Neural progenitor cell (in vitro differentiated cells): ENCODE data around the gene SHROOM2. TPM values are rescaled to one million over a fixed set of nuclear protein-coding genes. Genes with fewer than 3 reads are reported as not detected.

Experiments
- DNase-seq: peaks from one replicate; pipeline ENCODE4 v3.0.0-alpha.2; 2016; ENCODE audit warnings: low spot score
- H2AFZ ChIP-seq: fragments of 200-600 bp; sonication (generic); replicated peaks from 2 replicates; pipeline ENCODE4 v1.6.1; 2016; ENCODE audit warnings: antibody characterized with exemption
- H3F3A ChIP-seq: fragments of 200-600 bp; sonication (generic); 2 replicates; pipeline ENCODE4 v1.6.1; 2016; ENCODE audit warnings: antibody characterized with exemption, low read depth
- H3K27ac ChIP-seq: fragments of 200-600 bp; sonication (generic); 2 replicates; pipeline ENCODE4 v1.5.1; 2016; ENCODE audit warnings: mild to moderate bottlenecking
- H3K27me3 ChIP-seq: fragments of 200-600 bp; sonication (generic); 2 replicates; pipeline ENCODE4 v1.6.1; 2016; ENCODE audit warnings: mild to moderate bottlenecking, moderate library complexity
- H3K36me3 ChIP-seq: fragments of 200-600 bp; sonication (generic); 2 replicates; pipeline ENCODE4 v1.5.1; 2016
- H3K4me1 ChIP-seq: fragments of 200-600 bp; sonication (generic); 2 replicates; pipeline ENCODE4 v1.6.1; 2016; ENCODE audit warnings: mixed run types
- H3K4me2 ChIP-seq: fragments of 200-600 bp; sonication (generic); 2 replicates; pipeline ENCODE4 v1.6.1; 2016
- H3K4me3 ChIP-seq: fragments of 200-600 bp; sonication (generic); 2 replicates; pipeline ENCODE4 v1.5.1; 2016
- H3K79me2 ChIP-seq: fragments of 200-600 bp; sonication (generic); 2 replicates; pipeline ENCODE4 v1.6.1; 2016; ENCODE audit warnings: low read depth
- H3K9ac ChIP-seq: fragments of 200-600 bp; sonication (generic); 2 replicates; pipeline ENCODE4 v1.6.1; 2016
- H3K9me3 ChIP-seq: fragments of 200-600 bp; sonication (generic); 2 replicates; pipeline ENCODE4 v1.5.1; 2016; ENCODE audit warnings: low read depth
- H4K20me1 ChIP-seq: fragments of 200-600 bp; sonication (generic); 2 replicates; pipeline ENCODE4 v1.6.1; 2016; ENCODE audit warnings: low read depth
- H3K27ac Mint-ChIP-seq: 3 replicates; pipeline ENCODE4 v1.8.0; 2021; ENCODE audit warnings: mixed read lengths
- H3K27me3 Mint-ChIP-seq: 2 replicates; pipeline ENCODE4 v1.8.0; 2022; ENCODE audit warnings: low read depth, mild to moderate bottlenecking, inconsistent platforms, moderate library complexity, mixed read lengths; ENCODE audit not compliant: insufficient read depth
- H3K36me3 Mint-ChIP-seq: 3 replicates; pipeline ENCODE4 v1.8.0; 2021; ENCODE audit warnings: mixed read lengths
- H3K4me1 Mint-ChIP-seq: 3 replicates; pipeline ENCODE4 v1.8.0; 2021; ENCODE audit warnings: mixed read lengths
- H3K4me3 Mint-ChIP-seq: 3 replicates; pipeline ENCODE4 v1.8.0; 2021; ENCODE audit warnings: mild to moderate bottlenecking, moderate library complexity, mixed read lengths
- H3K9me3 Mint-ChIP-seq: 3 replicates; pipeline ENCODE4 v1.8.0; 2020; ENCODE audit warnings: mixed read lengths
- EZH2 ChIP-seq: fragments of 200-600 bp; sonication (generic); IDR thresholded peaks from 2 replicates; pipeline ENCODE4 v1.6.1; 2017; ENCODE audit warnings: antibody characterized with exemption, mild to moderate bottlenecking, moderate library complexity
- EZH2phosphoT487 ChIP-seq: fragments of 200-600 bp; sonication (generic); IDR thresholded peaks from 2 replicates; pipeline ENCODE4 v1.6.1; 2017; ENCODE audit warnings: antibody characterized with exemption
- total RNA-seq: library from RNA; depleted of rRNA; stranded (reverse); fragments of >200 nt; gene quantifications from 2 replicates; pipeline ENCODE4 v1.2.3, GENCODE V29; 2015; ENCODE audit warnings: low replicate concordance
- TF ChIP-seq, protein P1 (sequence below): fragments of 200-600 bp; sonication (generic); IDR thresholded peaks from 2 replicates; pipeline ENCODE4 v1.5.1; 2017; ENCODE audit warnings: antibody characterized with exemption, mild to moderate bottlenecking

Gene SHROOM2
- total RNA-seq, 1 donor from 2014 or later = 9.1 TPM

DNA sequence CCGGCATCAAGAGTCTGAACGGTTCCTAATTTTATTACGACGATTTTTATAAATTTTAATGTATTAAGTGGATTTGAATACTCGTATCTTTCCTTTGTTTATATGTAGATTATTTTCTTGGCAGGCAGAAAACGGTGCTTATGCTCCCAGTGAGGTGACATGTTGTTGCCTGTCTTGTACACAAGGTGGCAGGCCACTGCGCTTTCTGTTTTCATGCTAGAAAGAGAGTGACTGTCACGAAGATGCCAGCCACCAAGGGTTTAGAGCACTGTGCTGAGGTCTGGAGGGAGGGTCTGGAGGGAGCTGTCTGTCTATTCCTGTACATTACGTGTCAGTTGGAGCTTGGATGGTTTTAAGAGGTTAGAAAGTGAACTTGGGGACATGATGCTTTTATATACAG, 87.7 kb downstream of the SHROOM2 start:
- Mint-ChIP-seq H3K36me3 (peaks cover 24% of the 10 kb centered on the region), H3K4me1 (peaks cover 36% of the 10 kb centered on the region), H3K9me3 (peaks cover 27% of the 10 kb centered on the region), H3K4me3 (no peak overlapping the region), H3K27ac (no peak overlapping the region), H3K27me3 (no peaks in the 10 kb centered on the region)
- Histone ChIP-seq H3K9me3 (peaks cover 4% of the 10 kb centered on the region), H3F3A (peaks cover 8% of the 10 kb centered on the region), H3K4me2 (no peak overlapping the region), H2AFZ (no peak overlapping the region), H3K4me1 (peaks cover 27% of the 10 kb centered on the region), H3K27me3 (no peaks in the 10 kb centered on the region), H3K36me3 (no peaks in the 10 kb centered on the region), H4K20me1 (peaks cover 4% of the 10 kb centered on the region), H3K79me2 (peaks cover 14% of the 10 kb centered on the region), H3K4me3 (no peak overlapping the region), H3K9ac (no peak overlapping the region), H3K27ac (no peak overlapping the region)
- TF ChIP-seq EZH2phosphoT487 = no peak
- TF ChIP-seq, protein P1, sequence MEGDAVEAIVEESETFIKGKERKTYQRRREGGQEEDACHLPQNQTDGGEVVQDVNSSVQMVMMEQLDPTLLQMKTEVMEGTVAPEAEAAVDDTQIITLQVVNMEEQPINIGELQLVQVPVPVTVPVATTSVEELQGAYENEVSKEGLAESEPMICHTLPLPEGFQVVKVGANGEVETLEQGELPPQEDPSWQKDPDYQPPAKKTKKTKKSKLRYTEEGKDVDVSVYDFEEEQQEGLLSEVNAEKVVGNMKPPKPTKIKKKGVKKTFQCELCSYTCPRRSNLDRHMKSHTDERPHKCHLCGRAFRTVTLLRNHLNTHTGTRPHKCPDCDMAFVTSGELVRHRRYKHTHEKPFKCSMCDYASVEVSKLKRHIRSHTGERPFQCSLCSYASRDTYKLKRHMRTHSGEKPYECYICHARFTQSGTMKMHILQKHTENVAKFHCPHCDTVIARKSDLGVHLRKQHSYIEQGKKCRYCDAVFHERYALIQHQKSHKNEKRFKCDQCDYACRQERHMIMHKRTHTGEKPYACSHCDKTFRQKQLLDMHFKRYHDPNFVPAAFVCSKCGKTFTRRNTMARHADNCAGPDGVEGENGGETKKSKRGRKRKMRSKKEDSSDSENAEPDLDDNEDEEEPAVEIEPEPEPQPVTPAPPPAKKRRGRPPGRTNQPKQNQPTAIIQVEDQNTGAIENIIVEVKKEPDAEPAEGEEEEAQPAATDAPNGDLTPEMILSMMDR = peak; percentile 52
- peak; percentile 41 for DNase-seq

GRCh38 chrX:9874483-9874882, 88.3 kb downstream of the SHROOM2 start:
- Mint-ChIP-seq H3K27ac (no peak overlapping the region), H3K36me3 (peaks cover 22% of the 10 kb centered on the region), H3K9me3 (peaks cover 27% of the 10 kb centered on the region), H3K4me3 (no peak overlapping the region), H3K4me1 (peaks cover 37% of the 10 kb centered on the region), H3K27me3 (no peaks in the 10 kb centered on the region)
- TF ChIP-seq EZH2phosphoT487 = no peak
- TF ChIP-seq, protein P1 = no peak
- no peak for TF ChIP-seq EZH2
- H3K79me2 ChIP-seq = peaks cover 11% of the 10 kb centered on the region
- H3K27ac ChIP-seq = no peak overlapping the region
- H4K20me1 ChIP-seq = peaks cover 4% of the 10 kb centered on the region
- H3K9me3 ChIP-seq = peaks cover 4% of the 10 kb centered on the region
- peaks cover 29% of the 10 kb centered on the region for H3K4me1 ChIP-seq
- H3K27me3 ChIP-seq = no peaks in the 10 kb centered on the region
- no peak overlapping the region for H2AFZ ChIP-seq
- peaks cover 8% of the 10 kb centered on the region for H3F3A ChIP-seq
- DNase-seq = no peak
- no peak overlapping the region for H3K4me2 ChIP-seq
- H3K9ac ChIP-seq = no peak overlapping the region
- no peaks in the 10 kb centered on the region for H3K36me3 ChIP-seq
- no peak overlapping the region for H3K4me3 ChIP-seq

GRCh38 chrX:9875801-9876200, 89.6 kb downstream of the SHROOM2 start:
- DNase-seq = no peak
- H3K9me3 ChIP-seq = peaks cover 4% of the 10 kb centered on the region
- no peak overlapping the region for H3K9ac ChIP-seq
- Mint-ChIP-seq H3K27ac (no peak overlapping the region), H3K4me1 (peaks cover 42% of the 10 kb centered on the region), H3K4me3 (no peak overlapping the region), H3K27me3 (no peaks in the 10 kb centered on the region), H3K36me3 (peaks cover 20% of the 10 kb centered on the region), H3K9me3 (peaks cover 25% of the 10 kb centered on the region)
- no peaks in the 10 kb centered on the region for H3K27me3 ChIP-seq
- peaks cover 12% of the 10 kb centered on the region for H3K79me2 ChIP-seq
- no peak overlapping the region for H3K27ac ChIP-seq
- no peaks in the 10 kb centered on the region for H3K36me3 ChIP-seq
- no peak overlapping the region for H3K4me3 ChIP-seq
- peaks cover 8% of the 10 kb centered on the region for H3F3A ChIP-seq
- peak overlapping the region; percentile 18 for H3K4me2 ChIP-seq
- TF ChIP-seq EZH2phosphoT487 (no peak), EZH2 (no peak)
- TF ChIP-seq, protein P1 = no peak
- H4K20me1 ChIP-seq = peaks cover 4% of the 10 kb centered on the region
- H3K4me1 ChIP-seq = peaks cover 29% of the 10 kb centered on the region
- no peak overlapping the region for H2AFZ ChIP-seq
